GM12865 (cell line): Measurements from ENCODE around the gene SLC38A2.

Experiments used
- DNase-seq: peaks from one replicate; pipeline ENCODE4 v3.0.0; 2010; ENCODE audit warnings: low read depth
- H3K4me3 ChIP-seq: 2 replicates; pipeline ENCODE4 v1.5.1; 2011; ENCODE audit warnings: mild to moderate bottlenecking, low read depth, low read length, control low read depth
- CTCF ChIP-seq: IDR thresholded peaks from 2 replicates; pipeline ENCODE4 v1.5.1; 2011; ENCODE audit warnings: low read length, control low read depth, low read depth, inconsistent platforms; ENCODE audit not compliant: insufficient read depth; ENCODE audit errors: missing control alignments

The SLC38A2 gene

GRCh38 chr12:46410495-46410894 is 37.9 kb upstream of the SLC38A2 start:
- no peak for DNase-seq
- no peak overlapping the region for H3K4me3 ChIP-seq
- TF ChIP-seq CTCF, result no peak

GRCh38 chr12:46409974-46410373 is 37.4 kb upstream of the SLC38A2 start:
- no peak for DNase-seq
- H3K4me3 ChIP-seq, result no peak overlapping the region
- no peak for TF ChIP-seq CTCF

GRCh38 chr12:46409342-46409741 is 36.8 kb upstream of the SLC38A2 start:
- no peak for TF ChIP-seq CTCF
- H3K4me3 ChIP-seq, result no peak overlapping the region
- no peak for DNase-seq

- H3K4me3 ChIP-seq, result no peak overlapping the region
- no peak for DNase-seq
- TF ChIP-seq CTCF, result no peak
These were observed 35.9 kb upstream of the SLC38A2 start for GRCh38 chr12:46408441-46408840.

- H3K4me3 ChIP-seq, result no peak overlapping the region
- TF ChIP-seq CTCF, result no peak
- no peak for DNase-seq
These were observed 34.8 kb upstream of the SLC38A2 start for GRCh38 chr12:46407361-46407760.

GRCh38 chr12:46406352-46407027 is 33.9 kb upstream of the SLC38A2 start:
- H3K4me3 ChIP-seq, result no peak overlapping the region
- DNase-seq, result no peak
- TF ChIP-seq CTCF, result no peak

- no peak for TF ChIP-seq CTCF
- no peak for DNase-seq
- no peak overlapping the region for H3K4me3 ChIP-seq
These were observed 32.2 kb upstream of the SLC38A2 start for GRCh38 chr12:46404733-46405132.
